GM12873 (cell line): ENCODE results near the gene SUSD1.

Source experiments
- TF ChIP-seq, protein P1 (sequence below): IDR thresholded peaks from 2 replicates; pipeline ENCODE4 v1.5.1; 2012; ENCODE audit warnings: low read depth, mild to moderate bottlenecking, moderate library complexity, low read length, control low read depth; ENCODE audit not compliant: insufficient read depth; ENCODE audit errors: missing control alignments

The SUSD1 gene

DNA sequence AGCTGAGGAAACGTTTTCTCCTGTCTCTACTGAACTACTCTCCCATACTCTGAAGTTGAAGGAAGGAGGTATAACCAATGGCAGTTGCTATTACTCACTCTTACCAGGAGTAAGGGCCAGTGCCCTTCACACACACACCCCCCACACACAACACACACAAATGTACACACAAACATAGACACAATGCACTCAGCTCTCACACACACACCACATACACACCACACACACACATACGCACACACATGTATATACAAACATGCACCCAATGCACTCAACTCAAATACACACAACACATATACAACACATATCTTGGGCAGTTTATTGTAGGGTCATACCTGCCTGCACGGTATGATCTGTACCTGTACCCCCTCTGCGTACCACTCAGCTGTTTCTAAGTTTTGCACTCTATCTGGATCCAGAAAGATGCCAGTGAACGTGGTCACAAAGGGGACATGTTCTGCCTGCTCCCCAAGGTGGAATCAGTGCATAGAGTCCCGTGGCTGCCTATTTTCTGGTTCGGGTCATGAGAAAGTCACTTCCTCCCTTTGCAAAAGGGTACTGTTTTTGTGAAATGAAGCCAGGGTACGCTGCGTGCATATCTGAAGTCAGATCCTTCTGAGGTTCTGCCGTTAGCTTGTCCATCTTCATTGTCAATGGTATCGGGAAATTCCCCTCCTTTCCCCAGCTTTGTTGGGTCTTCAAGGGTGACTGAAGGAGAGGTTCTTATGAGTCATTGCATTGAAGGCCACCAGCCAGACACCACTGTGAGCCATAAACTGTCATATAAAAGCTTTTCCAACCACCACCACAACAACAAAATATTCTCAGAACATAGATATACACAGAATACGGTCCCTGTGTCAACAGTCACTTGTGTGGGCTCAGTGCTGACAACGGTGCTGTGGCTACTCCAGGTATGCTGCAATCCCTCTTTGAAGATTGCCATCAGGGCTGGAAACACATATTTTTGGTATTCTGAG is 146.6 kb downstream of the SUSD1 start:
- TF ChIP-seq, protein P1, sequence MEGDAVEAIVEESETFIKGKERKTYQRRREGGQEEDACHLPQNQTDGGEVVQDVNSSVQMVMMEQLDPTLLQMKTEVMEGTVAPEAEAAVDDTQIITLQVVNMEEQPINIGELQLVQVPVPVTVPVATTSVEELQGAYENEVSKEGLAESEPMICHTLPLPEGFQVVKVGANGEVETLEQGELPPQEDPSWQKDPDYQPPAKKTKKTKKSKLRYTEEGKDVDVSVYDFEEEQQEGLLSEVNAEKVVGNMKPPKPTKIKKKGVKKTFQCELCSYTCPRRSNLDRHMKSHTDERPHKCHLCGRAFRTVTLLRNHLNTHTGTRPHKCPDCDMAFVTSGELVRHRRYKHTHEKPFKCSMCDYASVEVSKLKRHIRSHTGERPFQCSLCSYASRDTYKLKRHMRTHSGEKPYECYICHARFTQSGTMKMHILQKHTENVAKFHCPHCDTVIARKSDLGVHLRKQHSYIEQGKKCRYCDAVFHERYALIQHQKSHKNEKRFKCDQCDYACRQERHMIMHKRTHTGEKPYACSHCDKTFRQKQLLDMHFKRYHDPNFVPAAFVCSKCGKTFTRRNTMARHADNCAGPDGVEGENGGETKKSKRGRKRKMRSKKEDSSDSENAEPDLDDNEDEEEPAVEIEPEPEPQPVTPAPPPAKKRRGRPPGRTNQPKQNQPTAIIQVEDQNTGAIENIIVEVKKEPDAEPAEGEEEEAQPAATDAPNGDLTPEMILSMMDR: peak; percentile 13

DNA sequence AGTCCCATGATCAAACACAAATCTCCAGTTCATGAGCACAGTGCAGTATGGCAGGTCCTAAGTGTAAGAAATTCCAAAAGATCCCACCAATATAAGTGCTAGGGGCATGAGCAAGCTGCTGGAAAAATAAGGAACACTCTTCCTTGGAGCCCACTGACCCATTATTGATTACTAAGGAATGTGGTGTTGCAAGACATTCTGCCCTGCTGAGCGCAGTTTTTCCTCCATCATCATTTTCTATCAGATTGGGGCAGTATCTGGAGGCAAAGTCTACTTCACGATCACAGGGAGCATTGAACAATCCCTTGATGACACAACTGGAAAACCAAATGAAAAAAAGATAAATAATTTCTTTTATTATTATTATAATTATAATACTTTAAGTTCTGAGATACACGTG is 149.2 kb downstream of the SUSD1 start:
- TF ChIP-seq, protein P1: no peak

DNA sequence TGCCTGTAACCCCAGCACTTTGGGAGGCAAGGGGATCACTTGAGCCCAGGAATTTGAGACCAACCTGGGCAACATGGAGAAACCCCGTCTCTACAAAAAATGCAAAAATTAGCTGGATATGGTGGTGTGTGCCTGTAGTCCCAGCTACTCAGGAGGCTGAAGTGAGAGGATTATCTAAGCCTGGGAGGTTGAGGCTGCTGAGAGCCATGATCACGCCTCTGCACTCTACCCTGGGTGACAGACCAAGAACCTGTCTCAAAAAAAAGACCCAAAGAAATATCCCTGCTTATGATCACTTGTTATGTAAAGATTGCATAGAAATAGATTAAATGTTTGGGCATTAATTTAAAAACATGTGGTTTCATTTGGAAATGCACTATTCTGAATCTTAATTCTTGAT is 153.4 kb downstream of the SUSD1 start:
- TF ChIP-seq, protein P1: no peak

DNA sequence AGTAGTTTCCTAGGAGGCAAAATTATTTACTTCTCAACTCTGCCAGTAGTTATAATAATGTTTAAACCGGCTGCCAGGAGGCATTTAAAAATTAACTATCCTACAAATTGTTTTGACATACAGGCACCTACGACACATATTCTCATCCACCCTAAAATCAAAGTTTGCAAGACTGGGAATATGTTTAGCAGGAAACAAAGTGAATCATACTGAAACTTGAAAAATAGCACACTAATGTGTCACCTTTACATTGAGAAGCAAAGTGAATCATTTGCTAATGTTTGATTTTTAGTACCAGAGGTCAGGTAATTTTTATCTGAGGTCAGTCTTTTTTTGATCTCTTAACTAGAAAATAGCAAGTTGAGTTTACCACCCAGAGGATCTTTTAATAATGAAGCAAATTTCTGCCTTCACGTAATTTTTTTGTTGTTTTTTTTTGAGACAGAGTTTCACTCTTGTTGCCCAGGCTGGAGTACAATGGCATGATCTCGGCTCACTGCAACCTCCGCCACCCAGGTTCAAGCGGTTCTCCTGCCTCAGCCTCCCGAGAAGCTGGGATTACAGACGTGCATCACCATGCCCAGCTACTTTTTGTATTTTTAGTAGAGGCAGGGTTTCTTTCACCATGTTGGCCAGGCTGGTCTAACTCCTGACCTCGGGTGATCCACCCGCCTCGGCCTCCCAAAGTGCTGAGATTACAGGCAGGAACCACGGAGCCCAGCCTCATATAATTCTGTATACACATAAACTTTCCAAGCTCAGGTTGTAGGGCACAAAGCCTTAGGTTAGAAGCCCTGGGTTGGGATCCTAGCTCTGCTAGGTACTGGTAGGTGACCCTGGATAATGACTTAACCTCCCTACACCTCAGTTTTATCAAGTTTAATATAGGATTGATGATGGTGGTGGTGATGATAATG is 154.2 kb downstream of the SUSD1 start:
- TF ChIP-seq, protein P1: no peak

DNA sequence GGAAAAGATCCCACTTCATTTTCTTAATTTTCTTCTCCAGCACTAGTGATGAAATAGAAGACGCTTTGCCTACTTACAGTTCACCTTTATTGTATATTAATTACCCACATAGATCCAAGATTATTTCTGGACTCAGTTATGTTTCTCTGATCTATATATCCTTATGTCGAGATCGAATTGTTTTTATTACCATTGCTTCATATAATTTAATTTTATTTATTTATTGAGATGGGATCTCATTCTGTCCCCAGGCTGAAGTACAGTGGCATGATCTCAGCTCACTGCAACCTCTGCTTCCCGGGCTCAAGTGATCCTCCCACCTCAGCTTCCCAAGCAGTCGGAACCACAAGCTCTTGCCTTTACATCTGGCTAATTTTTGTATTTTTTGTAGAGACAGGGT is 157.2 kb downstream of the SUSD1 start:
- TF ChIP-seq, protein P1: no peak

DNA sequence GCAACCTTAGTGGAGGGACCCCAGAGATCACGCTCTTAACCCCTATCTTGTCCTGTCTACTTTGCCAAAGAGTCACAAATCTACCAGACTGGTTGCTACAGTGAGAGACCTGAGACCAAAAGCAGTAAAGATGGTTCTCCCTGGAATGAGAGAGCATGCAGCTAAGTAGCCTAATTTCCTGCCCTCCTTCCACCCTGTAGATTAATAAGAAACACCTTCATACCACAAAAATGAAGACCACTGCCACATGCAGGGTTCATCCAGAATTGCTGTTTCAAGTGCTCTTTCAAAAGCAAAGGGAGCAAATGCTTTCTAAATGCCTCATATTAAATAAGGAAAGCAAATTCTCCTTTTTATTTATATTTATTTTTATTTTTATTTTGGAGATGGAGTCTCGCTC is 159.4 kb downstream of the SUSD1 start:
- TF ChIP-seq, protein P1: peak; percentile 3

DNA sequence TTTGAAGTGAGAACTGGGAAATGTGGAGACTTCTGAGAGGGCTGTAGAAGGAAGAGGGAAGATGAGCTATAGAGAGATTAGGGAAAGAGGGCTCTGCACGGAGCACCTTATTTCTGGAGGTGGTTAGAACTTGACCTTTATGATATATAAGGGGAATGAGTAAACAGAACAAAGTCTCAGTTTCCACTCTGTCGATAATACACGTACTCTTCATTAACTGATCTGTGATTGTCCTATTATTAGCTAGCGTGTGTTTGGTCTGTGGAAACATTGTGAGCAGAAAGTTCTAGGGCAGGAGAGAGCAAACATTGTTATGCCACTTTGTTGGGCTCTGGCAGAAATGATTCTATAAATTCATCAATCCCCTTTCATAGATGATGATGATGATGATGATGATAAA is 159.9 kb downstream of the SUSD1 start:
- TF ChIP-seq, protein P1: no peak
